Dedifferentiated amniotic fluid mesenchymal stem cell (primary cell): ENCODE measurements around the gene METTL2A.
"Not testable (repeated sequence)": the region's sequence is repeated elsewhere in the genome, so short reads cannot be mapped to it uniquely, and the experiment has no call there.

Source experiments
- DNase-seq: peaks from one replicate; pipeline ENCODE4 v3.0.0-alpha.2; 2016; ENCODE audit errors: extremely low spot score

METTL2A gene

DNA sequence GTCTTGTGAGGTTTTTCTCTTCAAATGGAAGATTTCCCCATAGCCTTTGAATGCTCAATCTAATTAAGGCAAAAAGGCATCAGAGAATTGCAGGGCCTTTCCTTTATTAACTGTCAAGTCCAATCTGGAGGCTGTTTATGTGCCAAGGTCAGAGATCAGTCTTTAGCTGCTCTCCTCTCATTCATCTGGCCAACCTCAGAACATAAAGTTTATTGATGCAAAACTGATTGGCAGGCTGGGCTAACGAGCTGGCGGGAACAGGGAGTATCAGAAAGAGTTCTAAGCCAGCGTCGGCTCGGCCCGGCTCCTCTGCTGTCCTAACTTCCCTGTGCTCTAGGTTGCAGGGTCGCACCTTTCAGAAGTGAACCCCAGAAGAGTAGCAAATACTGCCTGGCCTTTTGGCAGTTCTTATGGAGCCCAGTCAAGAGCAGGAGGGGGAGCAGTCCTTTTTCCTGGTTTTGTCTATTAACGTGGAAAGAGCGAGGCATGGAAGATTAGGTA, 47.7 kb downstream of the METTL2A start:
- DNase-seq: not testable (repeated sequence)

- not testable (repeated sequence) for DNase-seq
Observed at GRCh38 chr17:62473030-62473982, 49.6 kb downstream of the METTL2A start.

DNA sequence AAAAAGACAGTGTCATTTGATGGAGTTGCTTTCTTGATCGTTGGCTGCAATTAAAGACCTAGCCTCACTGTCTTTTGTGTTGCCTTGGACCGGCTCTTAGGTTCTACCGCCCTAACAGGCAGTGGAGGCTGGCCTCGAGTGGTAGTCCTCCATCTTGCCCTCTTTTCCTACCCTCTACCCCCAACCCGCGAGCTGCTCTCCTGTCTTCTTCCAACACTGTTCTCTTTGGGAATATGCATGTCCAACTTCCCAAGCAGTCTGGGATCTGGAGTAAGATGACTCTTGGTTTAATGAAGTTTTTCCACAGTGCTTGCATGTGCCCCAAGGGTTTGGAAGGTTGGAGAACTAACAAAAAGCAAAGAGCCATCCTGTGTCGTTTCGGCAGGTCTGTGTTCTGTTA, 53.4 kb downstream of the METTL2A start:
- DNase-seq: not testable (repeated sequence)

DNA sequence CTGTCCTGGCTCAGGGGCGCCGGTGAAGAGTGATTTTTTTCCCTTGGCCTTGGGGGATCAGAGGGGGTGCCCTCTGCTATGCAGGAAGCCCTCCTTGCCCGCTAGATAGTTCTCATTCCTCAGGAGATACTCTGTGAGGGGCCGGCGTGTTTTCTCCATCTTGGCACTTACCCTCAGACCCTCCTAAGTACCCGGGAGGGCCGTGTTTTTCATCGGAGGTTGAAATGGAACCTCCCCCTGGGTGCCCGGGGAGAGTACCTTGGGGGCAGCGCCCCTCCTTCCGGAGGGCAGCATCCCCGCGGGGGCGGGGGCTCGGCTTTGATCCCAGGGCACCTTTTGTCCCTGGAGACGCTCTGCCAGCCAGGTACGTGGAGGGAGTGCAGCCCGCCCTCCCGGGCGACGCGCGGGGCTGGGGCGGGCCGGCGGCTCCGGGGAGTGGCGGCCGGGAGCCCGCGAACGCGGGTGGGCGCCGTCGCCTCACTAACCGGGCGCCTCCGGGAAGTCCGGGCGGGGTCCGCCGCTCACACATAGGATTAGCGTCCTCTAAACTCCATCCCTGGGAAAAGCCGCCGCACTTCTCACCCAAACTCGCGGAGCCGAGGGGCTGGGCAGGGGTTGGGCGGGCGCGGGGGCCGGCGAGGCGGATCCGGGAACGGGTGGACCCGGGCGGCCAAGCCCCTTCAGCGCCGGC, 54.2 kb downstream of the METTL2A start:
- DNase-seq: not testable (repeated sequence)

DNA sequence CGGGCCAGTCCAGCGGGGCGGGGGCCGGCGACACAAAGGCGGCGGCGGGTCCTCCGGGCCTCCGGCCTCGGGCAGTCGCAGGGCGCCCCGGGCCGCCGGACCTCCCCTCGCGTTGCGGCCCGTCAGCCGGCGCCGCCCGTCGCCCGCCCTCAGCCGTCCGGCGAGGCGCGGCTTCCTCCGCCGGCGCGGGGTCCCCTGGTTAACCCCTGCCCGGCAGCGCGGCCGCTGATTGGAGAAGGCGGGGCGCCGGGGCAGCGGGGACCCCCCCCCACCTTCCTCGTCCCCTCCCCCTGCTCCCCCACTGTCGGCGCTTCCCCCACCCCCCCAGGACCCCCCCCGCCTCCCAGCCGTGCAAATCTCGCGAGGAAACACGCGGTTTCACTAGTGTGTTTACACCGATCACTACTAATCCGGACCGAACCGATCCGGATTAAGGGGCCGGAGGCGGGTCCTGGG, 54.8 kb downstream of the METTL2A start, which contains the start of gene TLK2:
TLK2 (plus strand) TSS at position 402 of the 456 bp plus-strand sequence. CDS start 2,301 bp downstream, outside the sequence.
- DNase-seq: peak; percentile 49

DNA sequence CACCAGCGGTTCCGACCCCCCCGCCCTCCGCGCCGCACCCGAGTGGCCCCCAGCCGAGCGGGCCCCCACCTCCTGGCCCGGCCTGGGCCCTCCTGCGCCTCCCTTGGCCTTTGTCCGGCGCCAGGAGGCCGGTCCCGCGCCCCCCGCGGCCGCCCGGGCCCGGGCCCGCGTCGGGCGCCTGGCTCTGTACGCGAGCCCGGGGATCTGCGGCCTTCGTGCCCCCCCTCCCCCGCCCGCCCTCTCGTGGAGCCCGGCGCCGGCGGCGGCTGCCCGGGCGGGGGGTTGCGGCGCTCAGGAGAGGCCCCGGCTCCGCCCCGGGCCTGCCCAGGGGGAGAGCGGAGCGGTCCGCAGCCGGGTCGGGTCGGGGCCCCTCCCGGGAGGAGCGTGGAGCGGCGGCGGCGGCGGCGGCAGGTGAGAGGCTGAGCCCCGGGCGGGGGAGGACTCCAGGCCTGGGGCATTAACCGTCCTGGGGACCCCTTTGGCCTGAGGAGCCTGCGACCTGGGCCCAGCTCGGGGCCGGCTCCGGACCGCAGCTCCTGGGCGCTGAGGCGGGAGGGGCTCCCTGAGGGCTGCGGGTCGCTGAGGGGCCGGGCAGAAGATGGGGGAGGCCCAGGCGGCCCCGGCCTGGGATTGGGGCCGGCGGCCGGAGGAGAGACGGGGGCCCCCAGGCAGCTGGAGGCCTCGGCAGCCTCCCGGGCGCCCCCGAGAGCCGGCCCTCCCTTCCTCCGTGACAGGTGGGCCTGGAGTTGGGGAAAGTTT, 55.4 kb downstream of the METTL2A start:
- DNase-seq: not testable (repeated sequence)

GRCh38 chr17:62479639-62480258, 56.1 kb downstream of the METTL2A start:
- not testable (repeated sequence) for DNase-seq

DNA sequence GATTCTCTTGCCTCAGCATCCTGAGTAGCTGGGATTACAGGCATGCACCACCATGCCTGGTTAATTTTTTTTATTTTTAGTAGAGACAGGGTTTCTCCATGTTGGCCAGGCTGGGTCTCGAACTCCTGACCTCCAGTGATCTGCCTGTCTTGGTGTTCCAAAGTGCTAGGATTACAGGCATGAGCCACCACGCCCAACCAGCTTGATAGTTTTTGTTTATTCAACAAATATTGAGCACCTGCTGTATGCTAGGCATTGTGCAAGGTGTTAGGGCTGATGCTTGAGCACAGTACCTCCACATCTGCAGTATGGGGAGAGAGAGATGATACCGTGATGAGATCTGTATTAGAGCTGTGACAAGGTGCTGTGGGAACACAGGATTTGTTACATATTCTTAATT, 58.9 kb downstream of the METTL2A start:
- not testable (repeated sequence) for DNase-seq

GRCh38 chr17:62490990-62491389, 67.3 kb downstream of the METTL2A start:
- DNase-seq: not testable (repeated sequence)

- not testable (repeated sequence) for DNase-seq
Observed at GRCh38 chr17:62493049-62493655, 69.5 kb downstream of the METTL2A start.

- DNase-seq: not testable (repeated sequence)
Observed at GRCh38 chr17:62494073-62494472, 70.4 kb downstream of the METTL2A start.

GRCh38 chr17:62496344-62496743, 72.6 kb downstream of the METTL2A start:
- not testable (repeated sequence) for DNase-seq

GRCh38 chr17:62498796-62499195, 75.1 kb downstream of the METTL2A start:
- DNase-seq: not testable (repeated sequence)
